IPS-15b (cell line): Measurements from ENCODE around the gene RASSF3.
"Not testable (repeated sequence)": the region's sequence is repeated elsewhere in the genome, so short reads cannot be mapped to it uniquely, and the experiment has no call there.

Source experiments
- H3K27me3 ChIP-seq: one replicate; pipeline ENCODE4 v1.6.1; 2013; ENCODE audit warnings: low read length; ENCODE audit not compliant: control insufficient read depth, insufficient read depth
- H3K36me3 ChIP-seq: one replicate; pipeline ENCODE4 v1.6.1; 2013; ENCODE audit warnings: low read length; ENCODE audit not compliant: control insufficient read depth, insufficient read depth
- H3K4me1 ChIP-seq: one replicate; pipeline ENCODE4 v1.6.1; 2013; ENCODE audit warnings: mild to moderate bottlenecking, low read length; ENCODE audit not compliant: control insufficient read depth, insufficient read depth
- H3K4me3 ChIP-seq: one replicate; pipeline ENCODE4 v1.5.1; 2013; ENCODE audit warnings: low read depth, low read length
- H3K9ac ChIP-seq: one replicate; pipeline ENCODE4 v1.6.1; 2013; ENCODE audit warnings: low read depth, mild to moderate bottlenecking, low read length
- H3K9me3 ChIP-seq: one replicate; pipeline ENCODE4 v1.6.1; 2013; ENCODE audit warnings: mild to moderate bottlenecking, low read length; ENCODE audit not compliant: control insufficient read depth, insufficient read depth

RASSF3 gene

DNA sequence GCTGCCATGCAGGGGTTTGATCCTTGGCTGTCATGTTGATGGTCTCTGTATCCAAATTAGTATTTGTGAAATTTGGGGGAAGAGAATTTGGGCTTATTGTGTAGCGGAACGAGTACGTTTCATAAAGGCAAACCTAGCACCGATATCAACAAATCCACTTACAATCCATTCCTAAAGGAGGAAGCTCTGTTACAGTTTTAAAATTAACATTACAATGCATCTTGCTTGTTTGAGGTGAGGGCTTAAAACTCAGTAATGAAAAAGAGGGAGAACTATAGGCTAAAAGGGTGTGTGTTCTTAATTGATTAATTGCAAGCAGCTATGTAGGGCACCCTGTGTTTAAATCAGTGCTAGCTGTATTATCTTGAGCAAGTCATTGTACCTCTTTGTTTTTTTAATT is 13.7 kb downstream of the RASSF3 start:
- H3K27me3 ChIP-seq, result no peaks in the 10 kb centered on the region
- H3K4me3 ChIP-seq, result no peak overlapping the region
- H3K9me3 ChIP-seq, result no peaks in the 10 kb centered on the region
- no peak overlapping the region for H3K9ac ChIP-seq
- H3K4me1 ChIP-seq, result peaks cover 11% of the 10 kb centered on the region
- H3K36me3 ChIP-seq, result no peaks in the 10 kb centered on the region

DNA sequence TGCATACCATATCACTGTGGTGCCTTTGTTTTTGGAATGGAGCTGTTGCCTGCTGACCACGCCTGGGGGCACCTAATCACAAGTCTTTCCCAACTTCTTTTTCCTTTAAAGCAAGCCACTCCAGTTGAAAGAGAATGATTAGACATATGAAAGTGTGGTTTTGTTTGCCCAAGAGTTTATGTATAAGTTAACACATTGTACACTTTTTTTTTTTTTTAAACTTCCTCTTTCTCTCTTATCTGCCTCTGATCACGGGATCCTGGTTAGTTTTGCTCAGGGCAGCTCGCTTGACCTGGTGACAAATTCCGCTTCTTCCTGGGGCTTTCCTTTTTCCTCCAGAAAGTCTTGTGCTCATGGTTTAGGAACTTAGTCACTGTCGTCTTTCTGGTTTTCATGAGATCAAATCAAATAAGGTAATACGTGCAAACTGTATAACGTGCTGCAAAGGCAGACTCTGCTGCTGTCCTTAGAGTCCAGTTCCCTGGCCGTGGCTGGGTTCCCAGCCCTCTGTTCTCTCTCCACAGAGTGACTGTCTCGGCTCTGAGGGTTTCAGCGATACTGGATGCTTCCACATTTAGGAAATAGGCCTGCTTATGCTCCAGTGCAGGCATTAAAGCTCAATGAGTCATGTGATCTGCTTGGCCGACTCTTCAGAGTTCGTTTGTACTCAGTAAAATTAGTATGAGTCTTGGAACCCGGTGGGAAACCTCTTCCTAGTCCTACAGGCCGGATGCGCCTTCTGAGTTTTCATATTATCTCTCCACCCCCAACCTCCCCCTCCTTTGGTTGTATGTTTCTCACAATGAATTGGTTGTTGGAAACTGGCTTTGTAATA is 15.2 kb downstream of the RASSF3 start:
- no peaks in the 10 kb centered on the region for H3K36me3 ChIP-seq
- peaks cover 11% of the 10 kb centered on the region for H3K4me1 ChIP-seq
- no peaks in the 10 kb centered on the region for H3K9me3 ChIP-seq
- H3K4me3 ChIP-seq, result no peak overlapping the region
- H3K27me3 ChIP-seq, result no peaks in the 10 kb centered on the region
- no peak overlapping the region for H3K9ac ChIP-seq

- not testable (repeated sequence) for H3K36me3 ChIP-seq, H3K9ac ChIP-seq, H3K4me3 ChIP-seq, H3K9me3 ChIP-seq, H3K27me3 ChIP-seq
- peaks cover 11% of the 10 kb centered on the region for H3K4me1 ChIP-seq
These were observed 16.3 kb downstream of the RASSF3 start for GRCh38 chr12:64626588-64626987.

DNA sequence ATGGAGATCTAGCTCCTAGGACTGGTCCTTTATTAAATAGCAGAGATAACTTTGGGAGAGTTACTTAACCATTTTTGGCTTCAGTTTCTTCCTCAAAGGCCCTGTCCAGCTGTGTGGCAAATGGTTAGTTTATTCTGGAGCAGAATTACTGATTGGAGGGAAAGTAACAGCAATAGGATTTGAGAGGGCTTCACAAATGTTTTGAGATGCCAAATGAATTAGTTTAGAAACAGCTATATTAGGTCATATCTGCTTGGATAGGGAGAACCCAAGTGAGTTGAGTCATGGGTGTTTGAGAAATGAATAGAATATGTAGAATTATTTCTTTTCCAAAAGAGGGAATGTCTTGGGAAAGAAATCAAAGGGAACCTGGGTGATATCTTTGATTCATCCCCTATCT is 17.5 kb downstream of the RASSF3 start:
- H3K27me3 ChIP-seq, result no peaks in the 10 kb centered on the region

DNA sequence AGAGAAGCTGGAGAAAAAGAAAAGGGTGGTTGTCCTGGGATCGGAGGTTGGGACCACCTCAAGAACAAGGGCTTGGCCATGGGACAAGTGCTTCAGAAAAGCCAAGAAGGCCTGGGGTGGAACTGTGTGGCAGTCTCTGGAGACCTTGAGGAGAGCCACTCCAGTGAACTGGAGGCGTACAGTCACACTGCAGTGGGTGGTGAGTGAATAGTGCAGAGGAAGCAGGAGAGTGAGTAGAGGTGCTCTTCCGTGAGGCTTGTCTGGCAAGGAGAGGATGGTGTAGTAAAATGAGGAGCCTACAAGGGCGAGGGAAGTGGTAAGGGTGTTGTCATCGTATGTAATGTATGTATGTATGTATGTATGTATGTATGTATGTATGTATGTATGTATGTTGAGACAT is 20.9 kb downstream of the RASSF3 start:
- Histone ChIP-seq H3K27me3 (no peaks in the 10 kb centered on the region), H3K9ac (no peak overlapping the region), H3K4me3 (no peak overlapping the region), H3K36me3 (no peaks in the 10 kb centered on the region), H3K9me3 (no peaks in the 10 kb centered on the region), H3K4me1 (no peaks in the 10 kb centered on the region)

More for the DNA sequence above, 17.5 kb downstream of the RASSF3 start:
- no peak overlapping the region for H3K9ac ChIP-seq
- H3K36me3 ChIP-seq, result no peaks in the 10 kb centered on the region
- no peaks in the 10 kb centered on the region for H3K9me3 ChIP-seq
- peaks cover 11% of the 10 kb centered on the region for H3K4me1 ChIP-seq
- no peak overlapping the region for H3K4me3 ChIP-seq

GRCh38 chr12:64633011-64633939 is 23.0 kb downstream of the RASSF3 start:
- Histone ChIP-seq H3K4me3 (no peak overlapping the region), H3K4me1 (no peaks in the 10 kb centered on the region), H3K36me3 (no peaks in the 10 kb centered on the region), H3K9ac (no peak overlapping the region), H3K9me3 (no peaks in the 10 kb centered on the region), H3K27me3 (no peaks in the 10 kb centered on the region)

DNA sequence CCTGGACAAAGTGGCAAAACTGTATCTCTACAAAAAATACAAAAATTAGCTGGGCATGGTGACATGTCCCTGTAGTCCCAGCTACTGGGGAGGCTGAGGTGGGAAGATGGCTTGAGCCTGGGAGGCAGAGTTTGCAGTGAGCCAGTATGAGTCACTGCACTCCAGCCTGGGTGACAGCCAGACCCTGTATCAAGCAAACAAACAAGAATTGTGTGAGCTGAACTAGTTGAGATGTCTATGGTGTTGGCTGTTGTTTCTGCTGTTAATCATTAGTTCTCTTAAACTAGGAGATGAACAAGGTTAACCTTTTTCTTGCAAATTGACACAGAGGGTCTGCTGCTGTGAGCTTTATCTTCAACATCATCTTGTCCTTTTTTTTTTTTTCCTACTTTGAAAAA is 23.6 kb downstream of the RASSF3 start:
- H3K4me3 ChIP-seq, result no peak overlapping the region
- H3K9me3 ChIP-seq, result no peaks in the 10 kb centered on the region
- H3K4me1 ChIP-seq, result no peaks in the 10 kb centered on the region
- no peaks in the 10 kb centered on the region for H3K36me3 ChIP-seq
- no peaks in the 10 kb centered on the region for H3K27me3 ChIP-seq
- H3K9ac ChIP-seq, result no peak overlapping the region

GRCh38 chr12:64634508-64635092 is 24.3 kb downstream of the RASSF3 start:
- H3K36me3 ChIP-seq, result no peaks in the 10 kb centered on the region
- no peaks in the 10 kb centered on the region for H3K9me3 ChIP-seq
- H3K4me1 ChIP-seq, result no peaks in the 10 kb centered on the region

GRCh38 chr12:64635356-64635998 is 25.2 kb downstream of the RASSF3 start:
- no peaks in the 10 kb centered on the region for H3K27me3 ChIP-seq
- H3K4me3 ChIP-seq, result no peak overlapping the region
- no peaks in the 10 kb centered on the region for H3K36me3 ChIP-seq
- no peak overlapping the region for H3K9ac ChIP-seq
- H3K9me3 ChIP-seq, result no peaks in the 10 kb centered on the region
- H3K4me1 ChIP-seq, result no peaks in the 10 kb centered on the region

More at GRCh38 chr12:64634508-64635092, 24.3 kb downstream of the RASSF3 start:
- no peak overlapping the region for H3K9ac ChIP-seq
- no peaks in the 10 kb centered on the region for H3K27me3 ChIP-seq
- H3K4me3 ChIP-seq, result no peak overlapping the region

DNA sequence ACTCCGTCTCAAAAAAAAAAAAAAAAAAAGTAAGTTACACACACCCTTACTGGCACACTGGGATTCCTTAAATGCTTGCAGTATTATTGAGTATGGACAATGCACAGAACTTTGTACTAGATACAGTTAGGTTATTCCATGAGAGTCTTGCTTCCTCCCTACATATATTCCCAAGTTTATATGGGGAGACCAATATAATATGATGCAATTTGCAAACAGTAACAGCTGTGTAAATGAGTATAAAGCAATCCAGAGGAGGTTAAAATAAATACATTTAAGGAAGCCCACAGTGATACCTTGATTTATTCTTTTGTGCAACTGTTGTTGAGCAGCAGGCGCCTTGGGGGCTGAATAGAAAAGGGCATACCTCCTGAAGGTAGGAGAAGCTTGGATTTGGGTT is 26.6 kb downstream of the RASSF3 start:
- no peaks in the 10 kb centered on the region for H3K36me3 ChIP-seq

GRCh38 chr12:64639466-64639865 is 29.2 kb downstream of the RASSF3 start:
- no peaks in the 10 kb centered on the region for H3K4me1 ChIP-seq

More for the DNA sequence above, 26.6 kb downstream of the RASSF3 start:
- H3K9me3 ChIP-seq, result no peaks in the 10 kb centered on the region
- no peaks in the 10 kb centered on the region for H3K27me3 ChIP-seq
- no peak overlapping the region for H3K4me3 ChIP-seq
- H3K4me1 ChIP-seq, result no peaks in the 10 kb centered on the region
- no peak overlapping the region for H3K9ac ChIP-seq

More at GRCh38 chr12:64639466-64639865, 29.2 kb downstream of the RASSF3 start:
- no peak overlapping the region for H3K9ac ChIP-seq
- no peaks in the 10 kb centered on the region for H3K36me3 ChIP-seq
- H3K4me3 ChIP-seq, result no peak overlapping the region
- no peaks in the 10 kb centered on the region for H3K9me3 ChIP-seq
- H3K27me3 ChIP-seq, result no peaks in the 10 kb centered on the region
